Melanocyte of skin (primary cell): Measurements from ENCODE around the gene EXOC4. TPM values are rescaled to one million over a fixed set of nuclear protein-coding genes. Genes with fewer than 3 reads are reported as not detected.

ENCODE experiments used
- small RNA-seq, 2 donors: library from RNA; depleted of rRNA; stranded (forward); fragments of <200 nt; gene quantifications; one replicate each; pipeline ENCODE3, GENCODE V24; 2012
- total RNA-seq, 2 donors: library from RNA; depleted of rRNA; stranded (reverse); fragments of >200 nt; gene quantifications; 2 replicates each; pipeline ENCODE4 v1.2.3, GENCODE V29; 2012

The EXOC4 gene
- 100 to 1,000 TPM in 1 of 2 donors, 10 to 100 TPM in 1; 98.4 to 114 TPM for total RNA-seq

GRCh38 chr7:133252858-133253518 lies at the start of gene EXOC4:
Gene EXOC4 (plus strand): TSS chr7:133253078.

Small RNA genes lying within 50 kb of the gene (small RNA-seq; reads per million reads assigned to genes)
- gene MIR6133: 0 reads per million in 2 donors

Other genes with a start within 250 kb of the EXOC4 start
- gene CHCHD3, start 171.0 kb upstream of the EXOC4 start, total RNA-seq: 100 to 1,000 TPM; 106 to 169 TPM